Vagina (tissue), 2 donors: ENCODE data around the gene GATM.

Experiments used
- CTCF ChIP-seq, 3 experiments: fragments of 450-650 bp in 2 of 3; fragments of 200-600 bp in 1 of 3; sonication (generic) in 1 of 3; IDR thresholded peaks; one replicate each; pipeline ENCODE4 v1.5.1; 2017 to 2019; ENCODE audit warnings: antibody characterized with exemption in 3 of 3, mild to moderate bottlenecking in 2 of 3, moderate library complexity in 2 of 3
- POLR2AphosphoS5 ChIP-seq, 2 donors: sonication (generic); formaldehyde crosslinking; IDR thresholded peaks; one replicate each; pipeline ENCODE4 v1.9.0; 2017; ENCODE audit warnings: antibody characterized with exemption in 2 of 2, mild to moderate bottlenecking in 2 of 2, low read depth in 1 of 2; ENCODE audit not compliant: insufficient read depth in 1 of 2

- TF ChIP-seq CTCF (IDR thresholded peaks at IDR 0.05) (no peak), POLR2AphosphoS5 (IDR thresholded peaks at IDR 0.05; ENCODE audit: insufficient read depth in 1 of 2, low read depth in 1 of 2) (no peak)
These were observed 27.1 kb downstream of the GATM start for GRCh38 chr15:45351227-45351626.
